Measurements from ENCODE around the gene NPPC. TPM values are rescaled to one million over a fixed set of nuclear protein-coding genes. Genes with fewer than 3 reads are reported as not detected.
"Not testable (repeated sequence)": the region's sequence is repeated elsewhere in the genome, so short reads cannot be mapped to it uniquely, and the experiment has no call there.

Gene NPPC
- total and polyA plus RNA-seq, 5 experiments from 2014 or later: 0.27 TPM; not detected in 4

GRCh38 chr2:231951452-231952035 lies 25.3 kb upstream of the NPPC start:
- Mint-ChIP-seq H3K4me1 (no peaks in the 10 kb centered on the region), H3K27ac (no peak overlapping the region), H3K27me3 (peaks cover 3 to 23% (median 9%) of the 10 kb centered on the region in 5 donors), H3K36me3 (no peaks in the 10 kb centered on the region), H3K9me3 (peaks cover 0 to 4% (median 0%) of the 10 kb centered on the region in 9 donors), H3K4me3 (no peak overlapping the region)
- DNase-seq: no peak
- ATAC-seq: no peak
- POLR2A ChIA-PET: no interaction called here

- H3K9me3 Mint-ChIP-seq: peaks cover 0 to 4% (median 0%) of the 10 kb centered on the region in 9 donors
- H3K36me3 Mint-ChIP-seq: no peaks in the 10 kb centered on the region
- no peak overlapping the region for H3K4me3 Mint-ChIP-seq
- DNase-seq (no peak), ATAC-seq (no peak)
- no peaks in the 10 kb centered on the region for H3K4me1 Mint-ChIP-seq
- peaks cover 0 to 7% (median 4%) of the 10 kb centered on the region in 5 donors for H3K27me3 Mint-ChIP-seq
- H3K27ac Mint-ChIP-seq: no peak overlapping the region
- POLR2A ChIA-PET: no interaction called here
Observed at GRCh38 chr2:231947694-231948093, 21.5 kb upstream of the NPPC start.

- H3K27ac Mint-ChIP-seq, ATAC-seq, H3K9me3 Mint-ChIP-seq, POLR2A ChIA-PET, H3K4me3 Mint-ChIP-seq, DNase-seq, H3K36me3 Mint-ChIP-seq, H3K4me1 Mint-ChIP-seq, H3K27me3 Mint-ChIP-seq: not testable (repeated sequence)
Observed at GRCh38 chr2:231947112-231947511, 20.9 kb upstream of the NPPC start.

GRCh38 chr2:231946241-231946814 lies 20.1 kb upstream of the NPPC start:
- no peak overlapping the region for H3K27ac Mint-ChIP-seq
- H3K4me1 Mint-ChIP-seq: no peaks in the 10 kb centered on the region
- peaks cover 0 to under 1% (median 0%) of the 10 kb centered on the region in 9 donors for H3K9me3 Mint-ChIP-seq
- ATAC-seq (no peak), DNase-seq (no peak)
- no peak overlapping the region for H3K4me3 Mint-ChIP-seq
- H3K36me3 Mint-ChIP-seq: no peaks in the 10 kb centered on the region
- POLR2A ChIA-PET: no interaction called here
- peaks cover 0 to 4% (median 3%) of the 10 kb centered on the region in 5 donors for H3K27me3 Mint-ChIP-seq

GRCh38 chr2:231942180-231942579 lies 16.0 kb upstream of the NPPC start:
- Mint-ChIP-seq H3K9me3 (no peaks in the 10 kb centered on the region), H3K4me3 (no peak overlapping the region), H3K36me3 (no peaks in the 10 kb centered on the region), H3K4me1 (no peaks in the 10 kb centered on the region), H3K27me3 (peaks cover 0 to 4% (median 1%) of the 10 kb centered on the region in 5 donors), H3K27ac (no peak overlapping the region)
- POLR2A ChIA-PET: no interaction called here
- ATAC-seq (no peak), DNase-seq (no peak)

GRCh38 chr2:231941673-231942072 lies 15.5 kb upstream of the NPPC start:
- DNase-seq (no peak), ATAC-seq (no peak)
- Mint-ChIP-seq H3K27ac (no peak overlapping the region), H3K9me3 (no peaks in the 10 kb centered on the region), H3K4me1 (no peaks in the 10 kb centered on the region), H3K27me3 (peaks cover 0 to 4% (median 1%) of the 10 kb centered on the region in 5 donors), H3K4me3 (no peak overlapping the region), H3K36me3 (no peaks in the 10 kb centered on the region)
- POLR2A ChIA-PET: no interaction called here

- POLR2A ChIA-PET: no interaction called here
- Mint-ChIP-seq H3K27me3 (peaks cover 0 to 4% (median 1%) of the 10 kb centered on the region in 5 donors), H3K36me3 (no peaks in the 10 kb centered on the region), H3K4me3 (no peak overlapping the region), H3K27ac (no peak overlapping the region), H3K9me3 (no peaks in the 10 kb centered on the region), H3K4me1 (no peaks in the 10 kb centered on the region)
- DNase-seq: no peak
- no peak for ATAC-seq
Observed at GRCh38 chr2:231940795-231941194, 14.6 kb upstream of the NPPC start.

GRCh38 chr2:231939022-231939421 lies 12.8 kb upstream of the NPPC start:
- no peaks in the 10 kb centered on the region for H3K4me1 Mint-ChIP-seq
- DNase-seq (no peak), ATAC-seq (no peak)
- no peak overlapping the region for H3K4me3 Mint-ChIP-seq
- H3K36me3 Mint-ChIP-seq: no peaks in the 10 kb centered on the region
- H3K27ac Mint-ChIP-seq: no peak overlapping the region
- POLR2A ChIA-PET: no interaction called here
- H3K9me3 Mint-ChIP-seq: no peaks in the 10 kb centered on the region
- H3K27me3 Mint-ChIP-seq: peaks cover 0 to 4% (median 0%) of the 10 kb centered on the region in 5 donors

- Mint-ChIP-seq H3K36me3 (no peaks in the 10 kb centered on the region), H3K27me3 (peaks cover 0 to 4% (median 0%) of the 10 kb centered on the region in 5 donors), H3K27ac (no peak overlapping the region), H3K9me3 (no peaks in the 10 kb centered on the region), H3K4me3 (no peak overlapping the region), H3K4me1 (no peaks in the 10 kb centered on the region)
- POLR2A ChIA-PET: no interaction called here
- no peak for DNase-seq
- no peak for ATAC-seq
Observed at GRCh38 chr2:231937057-231937456, 10.9 kb upstream of the NPPC start.

- POLR2A ChIA-PET: no interaction called here
- ATAC-seq: no peak
- no peaks in the 10 kb centered on the region for H3K36me3 Mint-ChIP-seq
- peaks cover 0 to 3% (median 0%) of the 10 kb centered on the region in 5 donors for H3K27me3 Mint-ChIP-seq
- H3K4me3 Mint-ChIP-seq: no peak overlapping the region
- no peak for DNase-seq
- no peaks in the 10 kb centered on the region for H3K4me1 Mint-ChIP-seq
- no peak overlapping the region for H3K27ac Mint-ChIP-seq
- H3K9me3 Mint-ChIP-seq: no peaks in the 10 kb centered on the region
Observed at GRCh38 chr2:231936491-231936890, 10.3 kb upstream of the NPPC start.

- H3K4me3 Mint-ChIP-seq: no peak overlapping the region
- no peaks in the 10 kb centered on the region for H3K36me3 Mint-ChIP-seq
- H3K27ac Mint-ChIP-seq: no peak overlapping the region
- H3K4me1 Mint-ChIP-seq: no peaks in the 10 kb centered on the region
- POLR2A ChIA-PET: interaction anchor here (1.6 kb wide), 1 partner anchor 26 kb away, joined by 4 read pairs; the partner anchor contains the start of gene DIS3L2
- no peak for DNase-seq
- H3K27me3 Mint-ChIP-seq: no peaks in the 10 kb centered on the region
- no peaks in the 10 kb centered on the region for H3K9me3 Mint-ChIP-seq
- ATAC-seq: no peak
Observed at GRCh38 chr2:231935815-231936214, 9.6 kb upstream of the NPPC start.

GRCh38 chr2:231935207-231935524 lies 9.0 kb upstream of the NPPC start:
- Mint-ChIP-seq H3K9me3 (no peaks in the 10 kb centered on the region), H3K4me1 (no peaks in the 10 kb centered on the region), H3K27ac (no peak overlapping the region), H3K4me3 (no peak overlapping the region), H3K27me3 (no peaks in the 10 kb centered on the region), H3K36me3 (no peaks in the 10 kb centered on the region)
- ATAC-seq: no peak
- POLR2A ChIA-PET: interaction anchor here (1.6 kb wide), 1 partner anchor 26 kb away, joined by 4 read pairs; the partner anchor contains the start of gene DIS3L2
- DNase-seq: no peak

- no peaks in the 10 kb centered on the region for H3K36me3 Mint-ChIP-seq
- H3K4me1 Mint-ChIP-seq: no peaks in the 10 kb centered on the region
Observed at GRCh38 chr2:231934441-231935206, 8.4 kb upstream of the NPPC start.

More at GRCh38 chr2:231934441-231935206, 8.4 kb upstream of the NPPC start:
- POLR2A ChIA-PET: interaction anchor here (1.6 kb wide), 1 partner anchor 27 kb away, joined by 4 read pairs; the partner anchor contains the start of gene DIS3L2
- H3K9me3 Mint-ChIP-seq: no peaks in the 10 kb centered on the region
- no peak overlapping the region for H3K4me3 Mint-ChIP-seq
- no peak overlapping the region for H3K27ac Mint-ChIP-seq
- DNase-seq (no peak), ATAC-seq (no peak)
- no peaks in the 10 kb centered on the region for H3K27me3 Mint-ChIP-seq

All from naive thymus-derived CD8-positive, alpha-beta T cell (primary cell).